ENCODE results near the gene C12orf75. TPM values are rescaled to one million over a fixed set of nuclear protein-coding genes. Genes with fewer than 3 reads are reported as not detected.

C12orf75 gene
- total and polyA plus RNA-seq, 10 of the 15 experiments (the other 5 are each of a cell fraction or from before 2014, with no cell fraction given): 40.7 to 411 (median 159) TPM

DNA sequence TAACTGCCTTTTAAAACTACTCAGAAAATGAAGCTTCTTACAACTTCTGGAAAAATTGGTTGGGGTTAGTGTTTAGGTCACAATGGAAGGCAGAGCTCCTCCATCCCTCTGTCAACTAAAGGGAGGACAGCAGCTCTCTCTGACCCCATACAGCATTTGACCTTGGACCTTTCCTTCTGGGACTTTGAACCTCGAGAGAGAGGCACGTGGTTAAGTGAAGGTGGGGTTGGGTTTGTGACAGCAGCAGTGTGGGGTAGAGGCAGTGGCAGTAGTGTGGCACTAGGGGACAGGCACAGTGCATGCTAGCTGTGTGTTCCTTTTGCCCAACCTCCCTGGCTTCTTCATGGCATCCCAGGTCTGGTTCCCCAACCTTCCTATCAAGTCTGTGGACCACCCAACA lies 9.4 kb upstream of the C12orf75 start (continued):
- TF ChIP-seq RAD21 (IDR thresholded peaks at IDR 0.05; ENCODE audit: insufficient read depth, low read depth, low read length) (peak; percentile 48), HDAC6 (IDR thresholded peaks at IDR 0.05; ENCODE audit: unreplicated experiment) (no peak), PAX8 (IDR thresholded peaks at IDR 0.05) (no peak)

DNA sequence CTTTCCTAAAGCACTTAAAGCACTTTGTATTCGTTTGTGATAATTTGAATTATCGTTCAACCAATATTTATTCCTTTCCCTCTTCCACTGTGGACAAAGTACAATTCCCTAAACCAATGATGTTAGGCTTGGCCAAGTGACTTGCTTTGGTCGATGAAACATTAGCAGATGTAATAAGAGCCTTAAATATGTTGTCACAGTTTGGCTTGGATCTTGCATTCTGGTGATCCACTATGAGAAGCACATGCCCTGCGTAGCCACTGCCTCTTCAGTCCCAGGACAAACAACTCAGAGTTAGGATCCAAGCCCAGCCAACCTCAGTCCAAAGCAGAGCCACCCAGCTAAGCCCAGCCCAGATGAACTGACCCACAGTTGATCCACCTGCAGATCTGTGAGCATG lies 8.4 kb upstream of the C12orf75 start:
- H3K9me3 ChIP-seq (replicated peaks; ENCODE audit: control insufficient read depth, insufficient read depth, low read length): no peaks in the 10 kb centered on the region
- WGBS (ENCODE audit: insufficient coverage, insufficient replicate concordance, low lambda C conversion rate, missing lambda C conversion rate): 93% methylated on average over 4 of the region's 4 CpGs
- H3K79me2 ChIP-seq (ENCODE audit: control insufficient read depth, insufficient read depth, low read length): no peaks in the 10 kb centered on the region; the same call in 1 of the 2 replicates
- ChIA-PET SMC1A (ENCODE audit: uncharacterized antibody, unreplicated experiment) (interaction anchor here (1.0 to 3.3 kb wide), 6 partner anchors 10 to 61 kb away, joined by 4 to 26 read pairs (median 12); no protein-coding TSS in a partner anchor), CTCF (interaction anchor here (1.9 to 3.1 kb wide), 5 partner anchors 26 to 61 kb away, joined by 7 to 43 read pairs (median 10); no protein-coding TSS in a partner anchor), RAD21 (ENCODE audit: unreplicated experiment) (interaction anchor here (1.8 to 2.4 kb wide), 4 partner anchors 9 to 61 kb away, joined by 5 to 10 read pairs (median 6); no protein-coding TSS in a partner anchor), POLR2A (interaction anchor here (1.5 kb wide), 1 partner anchor 10 kb away, joined by 8 read pairs; no protein-coding TSS in a partner anchor)
- H3K27me3 ChIP-seq (replicated peaks in 1 of 2; ENCODE audit: control insufficient read depth in 2 of 2, insufficient read depth in 2 of 2, low read length in 1 of 2): no peaks in the 10 kb centered on the region
- in situ Hi-C loops (cut with MboI): no loop called here
- no peak overlapping the region for H3K9ac ChIP-seq (ENCODE audit: control insufficient read depth, insufficient read depth, low read length)
- FAIRE-seq: no peak
- no TSS peak for BruUV-seq (replicated peaks)
- peaks cover 6% of the 10 kb centered on the region; the same call in 1 of the 2 replicates for H3K4me1 ChIP-seq (ENCODE audit: control insufficient read depth, insufficient read depth, low read length)
- ATAC-seq: no peak
- H3K36me3 ChIP-seq (ENCODE audit: control insufficient read depth in 2 of 2, insufficient read depth in 2 of 2, low read length in 1 of 2): no peaks in the 10 kb centered on the region; a peak in 1 of 4 replicates
- H2AFZ ChIP-seq (ENCODE audit: control insufficient read depth, low read depth, low read length): no peak overlapping the region
- intact Hi-C loops (cut with micrococcal nuclease; ENCODE audit: unreplicated experiment): no loop called here
- TF ChIP-seq NR2C2 (IDR thresholded peaks at IDR 0.05; ENCODE audit: borderline replicate concordance, control insufficient read depth, insufficient read length, low read depth) (no peak), RELA (IDR thresholded peaks at IDR 0.05; ENCODE audit: borderline replicate concordance, partially characterized antibody) (no peak)
- TF ChIP-seq, protein P1, sequence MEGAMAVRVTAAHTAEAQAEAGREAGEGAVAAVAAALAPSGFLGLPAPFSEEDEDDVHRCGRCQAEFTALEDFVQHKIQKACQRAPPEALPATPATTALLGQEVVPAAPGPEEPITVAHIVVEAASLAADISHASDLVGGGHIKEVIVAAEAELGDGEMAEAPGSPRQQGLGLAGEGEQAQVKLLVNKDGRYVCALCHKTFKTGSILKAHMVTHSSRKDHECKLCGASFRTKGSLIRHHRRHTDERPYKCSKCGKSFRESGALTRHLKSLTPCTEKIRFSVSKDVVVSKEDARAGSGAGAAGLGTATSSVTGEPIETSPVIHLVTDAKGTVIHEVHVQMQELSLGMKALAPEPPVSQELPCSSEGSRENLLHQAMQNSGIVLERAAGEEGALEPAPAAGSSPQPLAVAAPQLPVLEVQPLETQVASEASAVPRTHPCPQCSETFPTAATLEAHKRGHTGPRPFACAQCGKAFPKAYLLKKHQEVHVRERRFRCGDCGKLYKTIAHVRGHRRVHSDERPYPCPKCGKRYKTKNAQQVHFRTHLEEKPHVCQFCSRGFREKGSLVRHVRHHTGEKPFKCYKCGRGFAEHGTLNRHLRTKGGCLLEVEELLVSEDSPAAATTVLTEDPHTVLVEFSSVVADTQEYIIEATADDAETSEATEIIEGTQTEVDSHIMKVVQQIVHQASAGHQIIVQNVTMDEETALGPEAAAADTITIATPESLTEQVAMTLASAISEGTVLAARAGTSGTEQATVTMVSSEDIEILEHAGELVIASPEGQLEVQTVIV (IDR thresholded peaks at IDR 0.05; ENCODE audit: borderline replicate concordance, partially characterized antibody): no peak
- DNase-seq (ENCODE audit: low read depth, low spot score): no peak
- no peak overlapping the region for H3K27ac ChIP-seq (ENCODE audit: control insufficient read depth, insufficient read depth)
- H3K4me3 ChIP-seq: no peak overlapping the region
- H3K4me2 ChIP-seq (ENCODE audit: control insufficient read depth, insufficient read depth): no peak overlapping the region
- no peaks in the 10 kb centered on the region for H4K20me1 ChIP-seq (ENCODE audit: control insufficient read depth, insufficient read depth)
